NCI-H2196 treated with DMSO at 0.1 percent for 48 hours (cell line): Measurements from ENCODE around the gene COL27A1.
"Not testable (repeated sequence)": the region's sequence is repeated elsewhere in the genome, so short reads cannot be mapped to it uniquely, and the experiment has no call there.

Source experiments
- DNase-seq: peaks from one replicate; lab custom pipeline; 2025; ENCODE audit not compliant: unreplicated experiment; lab: John Stamatoyannopoulos, UW

Gene COL27A1

DNA sequence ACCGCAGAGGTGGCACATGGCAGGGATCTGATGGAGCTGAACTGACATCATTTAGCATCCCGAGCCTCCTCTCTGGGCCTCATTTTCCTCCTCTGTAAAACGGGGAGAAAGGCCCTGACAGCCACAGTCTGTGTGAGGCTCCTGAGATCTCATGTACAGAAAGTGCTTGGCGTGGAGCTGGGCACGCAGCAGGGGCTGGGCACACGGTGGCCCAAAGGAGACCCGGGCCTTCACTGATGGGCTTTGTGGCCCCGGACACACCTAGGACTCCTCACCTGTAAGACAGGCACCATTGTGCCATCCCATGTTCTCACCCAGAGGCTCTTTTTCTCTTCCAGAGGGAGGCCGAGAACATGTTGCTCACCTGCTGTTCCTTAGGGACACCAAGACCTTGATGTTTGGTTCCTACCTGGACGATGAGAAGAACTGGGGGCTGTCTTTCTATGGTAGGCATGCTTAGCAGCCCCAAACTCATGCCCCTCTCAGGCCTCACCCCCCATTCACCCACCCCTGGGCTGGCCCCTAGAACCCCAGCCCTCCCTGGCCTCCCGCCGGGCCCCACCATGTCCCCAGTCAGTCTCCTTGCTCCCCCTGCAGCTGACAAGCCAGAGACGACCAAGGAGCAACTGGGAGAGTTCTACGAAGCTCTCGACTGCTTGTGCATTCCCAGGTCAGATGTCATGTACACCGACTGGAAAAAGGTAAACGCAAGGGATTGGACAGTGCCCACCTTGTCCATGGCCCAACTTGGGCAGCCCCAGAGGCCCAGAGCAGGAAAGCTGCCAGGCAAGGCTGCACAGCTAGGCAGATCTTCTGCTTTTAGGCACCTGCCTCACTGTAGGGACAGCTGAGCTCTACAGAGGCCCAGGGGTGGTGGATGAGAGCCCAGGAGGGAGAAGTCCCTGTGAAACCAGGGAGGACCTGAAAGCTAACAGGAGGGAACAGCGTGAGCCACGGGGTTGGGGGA, 176.2 kb downstream of the COL27A1 start:
- DNase-seq, result not testable (repeated sequence)

DNA sequence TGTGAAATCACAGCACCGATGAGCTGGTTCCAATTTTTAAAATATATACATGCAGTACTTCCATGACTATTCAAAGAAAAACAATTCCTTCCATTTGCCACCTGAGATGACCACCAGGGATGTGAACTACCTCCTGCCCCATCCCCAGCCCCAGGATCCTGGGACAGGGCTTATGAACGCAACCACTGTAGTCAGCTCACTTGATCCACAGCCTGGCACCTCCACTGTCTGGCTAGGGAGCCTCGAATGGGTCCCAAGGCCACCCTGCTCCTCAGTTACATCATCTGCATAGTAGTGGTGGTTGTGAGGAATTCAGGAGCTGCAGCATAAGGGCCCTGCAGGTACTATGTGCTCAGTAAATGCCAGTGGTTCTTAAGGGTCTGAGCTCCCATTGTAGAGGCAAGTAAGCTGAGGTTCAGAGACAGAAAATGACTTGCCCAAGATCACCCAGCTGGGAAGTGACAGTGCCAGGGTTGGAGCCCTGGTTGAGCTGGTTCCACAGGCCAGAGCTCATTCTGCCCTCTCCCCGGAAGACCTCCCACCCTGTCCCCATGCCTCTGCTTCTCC, 177.2 kb downstream of the COL27A1 start:
- not testable (repeated sequence) for DNase-seq

DNA sequence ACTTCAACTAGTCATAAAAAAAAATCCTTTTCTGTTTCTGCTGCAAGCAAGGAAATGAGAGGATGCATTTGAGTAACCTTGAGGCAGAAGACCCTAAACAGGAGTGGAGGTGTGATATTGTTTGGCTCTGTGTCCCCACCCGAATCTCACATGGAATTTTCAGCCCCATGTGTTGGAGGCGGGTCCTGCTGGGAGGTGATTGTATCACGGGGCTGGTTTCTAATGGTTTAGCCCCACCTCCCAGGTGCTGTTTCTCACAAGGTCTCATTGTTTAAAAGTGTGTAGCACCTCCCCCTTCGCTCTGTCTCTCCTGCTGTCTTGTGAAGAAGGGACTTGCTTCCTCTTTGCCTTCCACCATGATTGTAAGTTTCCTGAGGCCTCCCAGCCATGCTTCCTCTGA, 178.4 kb downstream of the COL27A1 start:
- not testable (repeated sequence) for DNase-seq

DNA sequence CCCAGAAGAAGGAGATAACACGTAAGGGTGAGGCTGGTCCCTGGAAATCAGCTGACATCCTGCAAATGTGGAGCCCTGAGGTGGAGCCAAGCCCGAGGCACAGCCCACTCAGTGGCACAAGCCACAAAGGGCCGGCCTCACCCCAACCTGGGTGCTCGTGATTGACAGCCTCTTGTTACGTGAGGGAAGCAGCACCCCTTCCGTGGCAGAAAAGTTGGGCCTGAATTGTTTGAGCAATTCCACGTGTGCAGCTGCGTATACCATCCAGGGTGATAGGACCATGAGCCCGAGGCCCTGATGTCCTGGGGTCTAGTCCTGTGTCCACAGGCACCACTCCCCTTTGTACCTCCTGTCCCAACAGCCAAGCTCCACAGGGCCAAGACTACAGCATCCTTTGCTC, 179.2 kb downstream of the COL27A1 start:
- no peak for DNase-seq

DNA sequence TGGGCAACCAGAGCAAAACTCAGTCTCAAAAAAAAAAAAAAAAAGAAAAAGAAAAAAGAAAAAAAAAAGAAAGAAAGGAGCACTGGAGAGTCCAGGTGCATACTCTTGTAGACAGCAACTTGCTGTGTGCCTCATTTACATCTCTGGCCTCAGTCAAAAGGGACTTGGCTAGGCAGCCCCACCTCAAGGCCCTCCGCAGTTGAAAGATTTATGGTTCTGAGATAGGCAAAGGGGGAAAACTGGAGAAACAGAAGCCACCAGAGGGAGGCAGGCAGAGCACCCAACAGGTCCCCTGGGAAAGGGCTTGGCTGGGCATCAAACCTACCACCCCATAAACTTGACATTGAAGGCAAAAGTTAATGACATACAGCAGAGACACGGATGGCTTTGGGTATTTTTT, 180.4 kb downstream of the COL27A1 start:
- DNase-seq, result no peak

DNA sequence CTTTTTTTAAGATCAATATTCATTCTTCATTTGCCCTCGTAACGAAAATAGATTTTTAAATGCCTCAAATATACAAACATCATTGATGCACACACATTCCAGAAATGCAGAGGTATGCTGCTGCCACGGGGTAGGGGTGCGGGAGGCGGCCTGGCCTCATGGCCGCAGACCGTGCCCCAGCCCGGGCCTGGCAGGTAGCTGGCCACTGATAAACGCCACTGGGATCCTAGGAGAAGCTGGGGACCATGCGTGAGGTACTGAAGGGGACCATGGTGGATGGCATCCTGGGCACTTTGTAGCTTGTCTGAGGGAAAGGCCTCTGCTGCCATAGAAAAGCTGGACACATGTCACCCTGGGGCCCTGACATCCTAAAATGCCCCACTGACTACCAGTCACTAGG, 180.8 kb downstream of the COL27A1 start:
- no peak for DNase-seq

DNA sequence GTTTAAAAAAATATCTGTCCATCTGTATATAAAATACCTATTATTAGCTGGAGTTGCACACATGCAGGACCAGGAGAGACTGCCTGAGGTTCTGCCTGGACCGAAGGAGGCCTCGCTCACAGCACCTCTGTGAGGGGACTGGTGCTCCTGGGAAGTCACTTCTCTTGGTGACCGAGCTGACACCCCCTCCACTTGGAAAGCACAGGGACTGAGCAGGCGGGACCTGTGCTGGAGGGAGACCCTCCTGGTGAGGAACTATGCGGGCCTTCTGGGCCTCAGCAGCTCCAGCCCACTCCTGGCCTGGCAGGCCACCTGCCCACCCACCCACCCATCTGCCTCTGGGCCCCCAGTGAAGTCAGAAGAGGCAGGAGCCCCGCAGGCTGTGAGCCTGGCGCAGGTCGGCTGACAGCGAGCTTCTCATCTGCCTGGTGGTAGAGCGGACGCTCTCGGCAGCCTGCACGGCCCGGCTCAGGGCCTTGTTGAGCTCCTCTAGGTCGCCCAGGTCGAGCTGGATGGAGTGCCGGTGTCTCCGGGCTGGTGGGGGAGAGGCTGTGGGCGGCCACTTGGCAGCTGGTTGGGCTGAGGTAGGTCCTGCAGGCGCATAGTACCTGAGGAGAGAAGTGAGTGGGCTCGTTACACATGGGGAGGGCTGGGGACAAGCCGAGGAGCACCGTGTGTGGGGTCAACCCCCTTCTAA, 181.5 kb downstream of the COL27A1 start:
- no peak for DNase-seq

DNA sequence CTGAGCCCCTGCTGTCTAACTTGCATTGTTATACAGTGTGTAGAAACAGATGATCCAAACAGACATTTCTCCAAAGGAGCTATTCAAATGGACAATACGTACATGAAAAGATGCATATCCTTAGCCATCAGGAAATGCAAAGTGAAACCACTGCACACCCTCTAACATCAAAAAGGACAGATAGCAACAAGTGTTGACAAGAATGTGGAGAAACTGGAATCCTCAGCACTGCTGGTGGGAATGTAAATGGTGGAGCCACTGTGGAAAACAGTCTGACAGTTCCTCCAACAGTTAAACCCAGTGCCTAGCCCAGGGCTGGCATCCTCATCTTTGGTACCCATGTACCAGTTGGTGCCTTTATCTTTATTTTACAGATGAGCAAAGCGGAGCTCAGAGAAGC, 182.8 kb downstream of the COL27A1 start:
- no peak for DNase-seq

DNA sequence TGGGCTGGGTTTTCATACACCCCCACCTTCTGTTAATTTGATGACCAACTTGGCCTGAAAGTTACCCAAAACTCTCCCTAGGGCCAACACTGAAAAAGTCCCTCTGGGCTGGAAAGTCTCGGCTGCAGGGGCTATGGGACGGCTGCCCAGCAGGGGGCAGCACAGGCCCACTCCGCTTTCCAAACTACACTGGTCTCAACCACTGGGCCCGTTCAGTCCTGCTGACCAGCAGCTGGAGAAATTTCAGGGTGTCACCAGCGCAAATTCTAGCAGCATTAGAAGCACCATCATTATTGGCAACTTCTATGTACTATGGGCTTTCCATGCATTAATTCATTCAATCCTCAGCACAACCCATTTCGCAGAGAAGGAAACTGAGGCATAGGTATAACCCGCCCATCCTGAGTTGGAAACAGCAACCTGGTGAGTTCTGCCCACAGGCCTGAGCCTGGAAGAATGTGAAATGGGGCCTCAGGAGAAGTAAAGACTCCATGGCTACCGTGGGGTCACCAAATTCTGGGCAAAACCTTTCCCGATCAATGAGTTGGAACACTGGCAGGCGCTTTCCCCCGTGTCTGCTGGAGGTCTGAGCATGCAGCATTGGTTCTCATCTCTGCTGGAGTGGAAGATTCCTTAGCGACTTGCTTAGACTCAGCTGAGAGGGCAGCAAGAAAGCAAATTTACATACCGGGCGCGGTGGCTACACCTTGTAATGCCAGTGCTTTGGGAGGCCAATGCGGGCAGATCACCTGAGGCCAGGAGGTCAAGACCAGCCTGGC, 184.0 kb downstream of the COL27A1 start:
- DNase-seq, result no peak

DNA sequence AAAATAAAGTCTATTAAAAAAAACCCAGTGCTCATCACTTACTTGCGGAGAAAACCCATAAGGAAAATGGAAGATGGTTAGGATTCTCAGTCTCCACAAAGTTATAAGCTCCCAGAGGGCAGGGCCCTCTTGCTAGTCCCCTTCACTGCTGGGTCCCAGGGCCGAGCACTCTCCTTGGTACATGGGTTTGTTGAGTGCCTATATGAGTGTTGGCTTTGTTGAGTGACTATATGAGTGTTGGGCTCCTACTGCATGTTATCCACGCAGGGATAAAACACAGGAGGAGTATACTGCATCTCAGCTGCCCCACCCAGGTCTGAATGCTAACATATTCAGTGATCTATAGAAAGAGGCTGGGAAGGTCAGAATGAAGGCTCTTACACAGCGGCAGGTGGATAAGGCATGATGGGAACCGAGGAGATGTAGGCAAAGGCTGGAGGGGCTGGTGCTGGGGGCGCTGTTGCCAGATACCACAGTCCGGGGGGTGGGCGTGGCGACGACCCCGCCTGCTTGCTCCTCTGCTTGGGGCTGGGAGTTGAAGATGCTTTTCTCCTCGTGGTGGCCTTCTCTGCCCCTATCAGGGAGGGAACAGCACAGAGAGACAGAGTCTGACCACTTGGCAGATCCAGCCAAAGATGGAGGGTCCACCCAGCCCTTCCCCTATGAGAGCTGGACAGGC, 186.0 kb downstream of the COL27A1 start:
- no peak for DNase-seq

DNA sequence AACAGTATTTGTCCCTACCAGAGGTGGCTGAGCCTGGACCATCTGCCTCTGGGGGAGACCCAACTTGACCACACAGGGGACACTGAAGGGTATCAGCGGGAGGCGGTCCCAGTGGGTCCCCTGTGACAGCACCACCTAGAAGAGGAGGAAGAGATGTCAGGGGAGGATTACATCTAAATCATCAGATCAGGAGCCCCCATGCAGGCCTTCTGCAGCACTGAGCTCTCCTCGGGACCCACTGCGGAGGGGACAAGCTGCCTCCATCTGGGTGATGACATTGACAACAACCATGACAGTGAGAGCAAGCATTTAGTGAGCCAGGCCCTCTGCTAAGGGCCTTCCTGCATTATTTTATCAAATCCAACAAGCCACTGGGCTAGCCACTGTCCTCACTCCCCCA, 186.7 kb downstream of the COL27A1 start:
- no peak for DNase-seq

DNA sequence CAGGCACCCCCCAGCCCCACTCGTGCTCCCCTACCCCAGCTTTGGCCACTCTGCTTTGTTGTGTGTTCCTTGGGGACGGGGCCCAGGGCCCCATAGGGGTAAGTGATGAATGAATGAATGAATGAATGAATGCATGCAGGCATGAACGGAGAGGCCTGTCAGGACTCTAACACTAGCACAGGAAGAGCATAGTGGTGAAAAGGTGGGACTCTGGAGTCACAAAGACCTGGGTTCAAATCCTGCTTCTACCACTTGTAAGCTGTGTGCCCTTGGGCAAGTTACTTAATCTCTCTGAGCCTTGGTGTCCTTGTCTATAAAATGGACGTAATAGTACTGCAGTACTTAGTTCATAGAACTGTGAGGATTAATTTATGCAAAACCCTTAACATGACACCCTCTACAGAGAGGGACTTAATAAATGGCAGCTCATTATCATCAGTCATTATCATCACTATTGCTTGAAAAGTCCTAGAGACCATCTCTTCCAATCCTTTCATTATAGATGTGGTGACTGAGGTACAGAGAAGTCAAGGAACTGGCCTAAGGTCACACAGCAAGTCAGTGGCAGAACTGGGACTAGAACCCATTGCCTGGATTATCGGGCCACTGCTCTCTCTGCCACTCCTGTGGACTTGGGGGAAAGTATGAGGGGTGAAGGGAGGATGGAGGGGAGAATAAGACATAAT, 187.6 kb downstream of the COL27A1 start:
- DNase-seq, result no peak

DNA sequence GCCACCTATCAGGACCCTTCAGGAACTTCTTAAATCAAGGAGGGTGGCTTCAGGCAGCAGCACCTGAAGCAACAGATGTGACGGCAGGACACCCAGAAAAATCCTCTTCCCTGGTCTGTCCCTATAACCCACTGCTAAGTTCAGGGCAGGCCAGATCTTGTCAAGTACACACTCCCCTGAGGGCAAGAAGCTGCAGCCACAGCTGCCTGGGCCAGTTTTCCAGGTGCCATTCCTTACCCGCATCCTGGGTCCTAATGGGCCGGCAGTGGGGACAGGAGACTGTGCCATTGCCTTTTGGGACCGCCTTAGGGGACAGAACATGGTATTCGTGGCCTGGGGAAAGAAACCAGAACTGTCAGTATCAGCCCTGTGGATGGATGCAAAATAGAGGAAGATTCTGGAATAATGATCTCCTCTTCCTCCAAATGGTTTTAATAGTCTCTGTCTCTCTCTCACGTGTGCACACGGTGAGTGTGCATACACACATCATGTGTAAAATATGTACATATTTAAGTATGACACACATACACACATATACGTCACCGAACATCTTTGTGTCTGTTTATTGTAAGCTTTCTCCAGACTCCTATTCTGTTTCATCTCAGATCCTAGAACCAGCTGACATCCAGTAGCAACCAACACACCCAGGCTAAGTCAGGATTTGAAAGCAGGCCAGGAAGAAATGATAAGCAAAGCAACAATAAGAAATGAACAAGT, 188.3 kb downstream of the COL27A1 start:
- no peak for DNase-seq

DNA sequence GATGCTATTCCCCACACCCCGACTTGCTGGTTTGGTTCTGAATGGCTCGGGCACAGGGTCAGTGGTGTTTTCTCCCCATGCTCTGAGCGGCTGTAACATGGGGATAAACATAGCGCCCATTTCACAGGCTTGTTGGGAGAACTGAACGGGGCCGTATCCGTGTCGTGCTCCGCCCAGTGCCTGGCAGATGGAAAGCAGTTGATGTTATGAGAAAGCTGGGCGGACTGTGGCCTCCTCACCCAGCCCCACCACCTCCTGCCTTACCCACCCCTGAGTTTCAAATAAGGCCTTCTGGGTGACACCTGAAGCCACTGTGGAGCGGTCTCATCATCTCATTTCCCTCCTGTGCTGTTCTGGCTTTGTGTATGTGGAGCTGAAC, 188.8 kb downstream of the COL27A1 start:
- no peak for DNase-seq

DNA sequence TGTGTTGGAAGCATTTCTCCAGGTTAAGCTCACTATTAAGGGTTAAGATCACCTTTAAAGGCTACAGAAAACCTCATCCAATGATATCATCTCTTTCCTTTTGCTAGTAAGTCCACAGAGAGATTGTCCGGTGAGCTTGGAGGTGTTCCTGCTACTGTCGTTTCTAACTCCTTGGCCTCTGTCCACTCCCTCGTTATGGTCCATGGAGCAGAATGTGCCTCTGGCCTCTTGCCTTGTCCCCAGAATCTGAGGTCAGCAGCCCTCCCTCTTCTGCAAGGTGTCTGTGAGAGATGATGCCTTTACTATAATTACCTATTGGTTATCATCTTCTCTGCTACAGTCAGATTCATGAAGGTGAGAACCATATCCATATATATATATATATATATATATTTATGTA, 189.4 kb downstream of the COL27A1 start:
- no peak for DNase-seq

DNA sequence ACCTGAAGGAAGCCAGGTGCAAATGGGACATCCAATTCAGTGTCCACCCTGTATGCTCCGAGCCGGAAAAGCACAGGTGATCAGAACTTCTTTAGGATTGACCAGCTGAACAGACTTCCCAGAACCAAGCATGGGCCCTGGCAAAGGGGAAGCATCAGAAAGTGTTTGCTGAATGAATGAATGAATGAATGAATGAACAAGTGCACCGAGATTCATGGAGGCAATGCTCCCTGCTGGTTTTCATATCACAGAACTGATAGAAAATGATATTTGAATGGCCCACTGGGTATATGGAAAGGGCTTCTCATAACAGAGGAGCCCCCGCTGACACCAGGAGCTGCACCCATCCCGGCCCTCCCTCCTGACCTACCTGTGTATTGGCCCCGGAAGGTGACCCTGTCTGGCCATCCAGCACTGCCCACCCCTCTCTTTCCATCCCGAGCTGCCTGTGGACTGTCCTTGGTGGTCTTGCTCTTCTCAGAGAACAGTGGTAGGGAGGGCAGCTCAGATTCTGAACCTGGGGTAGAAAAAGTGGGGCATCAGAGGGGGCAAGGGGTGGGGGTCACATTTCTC, 190.2 kb downstream of the COL27A1 start:
- no peak for DNase-seq

DNA sequence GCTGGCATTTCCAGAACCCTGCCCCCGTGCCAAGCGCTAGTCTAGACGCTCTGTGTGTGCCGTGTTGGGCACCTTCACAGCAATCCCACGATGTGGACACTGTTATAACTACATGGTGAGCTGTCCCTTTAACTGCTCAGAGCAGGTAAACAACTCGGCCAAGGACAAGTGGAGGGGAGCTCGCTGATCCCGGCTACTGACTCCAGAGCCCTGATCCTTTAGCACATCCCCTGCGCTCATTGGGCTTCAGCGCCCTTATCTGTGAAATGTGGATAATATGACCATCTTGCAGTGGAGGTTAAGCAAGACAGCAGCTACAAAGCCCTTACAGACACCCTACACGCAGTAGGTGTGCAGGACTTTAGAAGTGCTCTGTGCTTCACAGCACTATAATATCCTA, 190.8 kb downstream of the COL27A1 start:
- DNase-seq, result no peak

DNA sequence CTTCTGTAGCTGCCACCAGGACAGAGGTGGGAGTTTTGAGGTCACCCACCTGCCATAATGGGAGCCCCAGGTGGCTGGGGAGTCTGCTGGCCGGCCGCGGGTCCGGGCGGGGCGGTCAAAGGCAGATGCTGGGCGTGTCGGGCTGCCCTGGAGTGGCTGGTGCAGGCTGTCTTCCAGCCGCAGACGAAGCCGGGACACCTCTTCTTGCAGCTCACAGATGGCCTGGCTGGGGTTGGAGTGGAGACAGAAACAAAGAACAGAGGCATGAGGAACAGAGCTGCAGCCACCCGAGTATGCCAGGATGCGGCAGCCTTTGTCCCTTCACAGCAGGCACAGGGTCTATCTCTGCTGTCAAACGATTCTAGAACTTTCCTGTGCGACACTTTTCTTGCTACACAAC, 192.3 kb downstream of the COL27A1 start:
- no peak for DNase-seq

DNA sequence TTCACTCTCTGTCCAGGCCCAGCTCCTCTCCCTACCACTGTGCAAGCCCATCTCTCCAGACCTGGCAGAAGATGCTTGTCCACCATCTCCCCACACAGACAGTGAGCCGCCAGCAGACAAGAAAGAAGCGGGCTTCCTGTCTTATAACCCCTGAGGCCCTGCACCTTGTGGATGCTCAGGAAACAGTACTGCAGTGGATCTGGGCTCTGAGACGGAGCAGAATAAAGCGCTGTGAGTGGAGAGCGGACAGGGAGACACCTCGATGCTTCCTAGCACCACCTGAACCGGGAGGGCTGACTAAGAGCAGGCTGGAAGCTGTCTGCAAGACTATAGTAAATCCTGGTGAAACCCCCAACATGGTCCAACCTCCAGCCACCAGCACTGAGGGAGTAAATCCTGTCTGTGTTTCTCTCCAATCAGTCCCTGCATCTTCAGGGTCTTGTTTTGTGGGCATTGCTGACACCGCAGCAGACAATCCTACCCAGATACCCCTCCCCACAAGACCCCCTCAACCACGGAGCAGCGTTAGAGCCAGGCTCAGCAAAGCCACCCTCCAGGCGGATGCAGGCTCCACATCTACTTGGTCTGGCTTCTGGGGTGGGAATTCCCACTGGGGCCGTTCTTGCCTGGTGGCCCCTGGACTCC, 193.0 kb downstream of the COL27A1 start:
- DNase-seq, result no peak
